ENCODE data around the gene PIK3R1. TPM values are rescaled to one million over a fixed set of nuclear protein-coding genes. Genes with fewer than 3 reads are reported as not detected.

PIK3R1 gene
- total RNA-seq, 4 donors from 2014 or later = 86.1 to 107 (median 94.8) TPM

- Histone ChIP-seq H3K27ac (no peak overlapping the region), H3K36me3 (no peaks in the 10 kb centered on the region), H3K27me3 (no peaks in the 10 kb centered on the region), H3K9me3 (no peaks in the 10 kb centered on the region), H3K4me1 (no peaks in the 10 kb centered on the region), H3K4me3 (replicated peaks in 1 of 3) (no peak overlapping the region)
- intact Hi-C loops (cut with DNase I) = no loop called here
- no peak for TF ChIP-seq CTCF (IDR thresholded peaks at IDR 0.05)
- no peak for TF ChIP-seq POLR2A (IDR thresholded peaks at IDR 0.05)
- DNase-seq = no peak
- WGBS, 2 donors = 81 to 86% methylated on average over 2 of the region's 2 CpGs
These were observed 118.3 kb downstream of the PIK3R1 start for GRCh38 chr5:68333649-68334552.

GRCh38 chr5:68334553-68334886 lies 119.0 kb downstream of the PIK3R1 start:
- WGBS, 2 donors = 89 to 94% methylated on average over 2 of the region's 2 CpGs
- no peaks in the 10 kb centered on the region for H3K4me1 ChIP-seq

GRCh38 chr5:68335075-68335474 lies 119.5 kb downstream of the PIK3R1 start:
- no peak for DNase-seq
- Histone ChIP-seq H3K27ac (no peak overlapping the region), H3K4me3 (replicated peaks in 1 of 3) (no peak overlapping the region), H3K9me3 (no peaks in the 10 kb centered on the region), H3K27me3 (no peaks in the 10 kb centered on the region), H3K36me3 (no peaks in the 10 kb centered on the region), H3K4me1 (no peaks in the 10 kb centered on the region)
- intact Hi-C loops (cut with DNase I) = no loop called here
- TF ChIP-seq CTCF (IDR thresholded peaks at IDR 0.05) = no peak
- no peak for TF ChIP-seq POLR2A (IDR thresholded peaks at IDR 0.05)

More at GRCh38 chr5:68334553-68334886, 119.0 kb downstream of the PIK3R1 start:
- Histone ChIP-seq H3K27me3 (no peaks in the 10 kb centered on the region), H3K36me3 (no peaks in the 10 kb centered on the region), H3K9me3 (no peaks in the 10 kb centered on the region), H3K4me3 (replicated peaks in 1 of 3) (no peak overlapping the region), H3K27ac (no peak overlapping the region)
- no peak for DNase-seq
- intact Hi-C loops (cut with DNase I) = no loop called here
- TF ChIP-seq CTCF (IDR thresholded peaks at IDR 0.05) = no peak
- no peak for TF ChIP-seq POLR2A (IDR thresholded peaks at IDR 0.05)

GRCh38 chr5:68336200-68336599 lies 120.6 kb downstream of the PIK3R1 start:
- intact Hi-C loops (cut with DNase I) = no loop called here
- DNase-seq = no peak

More at GRCh38 chr5:68336200-68336599, 120.6 kb downstream of the PIK3R1 start:
- Histone ChIP-seq H3K9me3 (no peaks in the 10 kb centered on the region), H3K36me3 (no peaks in the 10 kb centered on the region), H3K4me3 (replicated peaks in 1 of 3) (no peak overlapping the region), H3K4me1 (no peaks in the 10 kb centered on the region), H3K27me3 (no peaks in the 10 kb centered on the region), H3K27ac (no peak overlapping the region)
- TF ChIP-seq CTCF (IDR thresholded peaks at IDR 0.05) (no peak), POLR2A (IDR thresholded peaks at IDR 0.05) (no peak)
